GM11168 (cell line): ENCODE data around the gene CDK18.

Source experiments
- in situ Hi-C: fragments of 300-500 bp; cut with MboI; formaldehyde crosslinking; loops from one replicate; pipeline ENCODE4 v1.12.0; 2022; ENCODE audit warnings: low sequenced_read_pairs; ENCODE audit not compliant: unreplicated experiment

The CDK18 gene

DNA sequence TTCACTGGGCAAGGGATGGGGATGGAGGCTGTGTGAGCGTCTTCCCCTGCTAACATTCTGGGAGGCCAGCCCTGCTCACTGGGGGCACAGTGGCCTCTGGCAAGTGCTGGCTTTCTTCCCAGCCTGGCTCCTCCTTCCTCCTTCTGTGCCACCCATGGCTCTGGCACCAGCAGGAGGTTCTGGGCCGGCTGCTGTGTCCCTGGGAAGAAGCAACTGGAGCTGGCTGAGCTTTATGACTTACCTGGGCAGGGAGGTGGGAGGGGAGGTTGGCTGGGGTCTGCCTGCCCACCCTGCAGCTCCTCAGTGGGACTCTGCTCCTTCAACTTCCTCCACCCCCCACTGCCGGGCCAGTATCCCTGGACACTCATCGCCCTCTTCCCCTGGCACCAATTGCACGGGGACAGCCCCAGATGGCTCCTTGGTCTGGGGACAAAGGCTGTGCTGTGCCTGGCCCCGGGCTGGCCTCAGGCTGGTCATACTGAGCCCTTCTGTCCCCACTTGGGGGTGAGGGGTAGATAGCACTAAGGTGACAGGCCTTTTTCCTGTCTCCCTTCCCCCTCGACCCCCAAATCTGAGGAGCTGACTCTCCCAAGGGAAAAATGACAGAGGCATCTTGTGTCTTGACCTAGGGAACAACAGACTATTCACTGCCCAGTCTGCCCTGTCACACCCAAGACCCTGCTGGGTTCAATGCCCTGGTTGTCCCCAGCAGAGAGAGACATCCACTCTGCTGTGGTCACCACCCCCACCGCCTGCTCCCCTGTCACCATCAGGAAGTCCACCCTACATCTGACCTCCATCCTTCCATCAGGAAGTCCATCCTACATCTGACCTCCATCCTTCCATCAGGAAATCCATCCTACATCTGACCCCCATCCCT lies 14.4 kb downstream of the CDK18 start:
- in situ Hi-C loops: no loop called here

DNA sequence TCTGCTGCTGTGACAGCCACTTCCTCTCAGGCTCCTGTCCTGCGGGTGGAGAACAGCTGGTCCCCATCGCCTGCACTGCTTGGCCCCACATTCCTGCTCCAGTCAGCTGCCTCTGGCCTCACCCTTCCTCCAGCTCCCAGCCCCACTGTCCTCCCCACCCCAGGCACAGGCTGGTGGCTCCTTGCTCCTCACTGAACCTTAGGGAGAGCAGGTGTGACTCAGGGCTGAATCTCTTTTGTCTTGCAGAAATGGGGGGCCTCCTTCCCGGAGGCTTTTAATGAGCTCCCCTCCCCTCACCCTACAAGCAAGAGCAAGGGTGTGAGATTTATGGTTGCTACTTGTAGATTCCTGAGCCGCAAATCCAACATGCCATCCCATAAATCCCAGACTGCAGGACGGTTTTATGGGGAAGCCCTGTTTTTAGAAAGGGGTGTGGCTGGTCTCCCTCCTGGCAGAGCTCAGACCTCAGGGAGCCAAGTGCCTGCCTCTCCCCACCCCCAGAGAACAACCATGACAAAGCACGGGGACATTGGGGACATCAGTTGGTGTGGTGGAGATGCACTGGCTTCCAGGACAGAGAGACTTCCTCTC lies 15.2 kb downstream of the CDK18 start:
- in situ Hi-C loops: no loop called here

DNA sequence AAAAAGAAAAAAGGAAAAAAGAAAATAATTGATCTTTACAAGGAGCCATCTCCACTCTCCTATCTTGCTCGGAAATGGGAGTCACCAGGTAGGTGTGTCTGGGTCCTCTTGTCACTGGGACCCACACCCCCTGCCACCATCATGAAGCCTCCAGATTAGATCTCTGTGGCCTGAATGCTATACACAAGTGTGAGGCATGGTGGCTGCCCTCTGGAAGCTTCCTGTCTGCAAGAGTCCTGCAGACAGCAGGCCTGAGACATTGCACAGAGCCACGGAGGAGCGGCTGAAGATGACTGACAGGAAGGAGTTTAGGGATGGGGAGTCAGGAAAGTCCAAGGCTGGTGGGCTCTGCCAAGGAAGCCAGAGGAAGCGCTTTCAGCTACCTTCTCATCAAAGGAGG lies 16.2 kb downstream of the CDK18 start:
- in situ Hi-C loops: no loop called here

DNA sequence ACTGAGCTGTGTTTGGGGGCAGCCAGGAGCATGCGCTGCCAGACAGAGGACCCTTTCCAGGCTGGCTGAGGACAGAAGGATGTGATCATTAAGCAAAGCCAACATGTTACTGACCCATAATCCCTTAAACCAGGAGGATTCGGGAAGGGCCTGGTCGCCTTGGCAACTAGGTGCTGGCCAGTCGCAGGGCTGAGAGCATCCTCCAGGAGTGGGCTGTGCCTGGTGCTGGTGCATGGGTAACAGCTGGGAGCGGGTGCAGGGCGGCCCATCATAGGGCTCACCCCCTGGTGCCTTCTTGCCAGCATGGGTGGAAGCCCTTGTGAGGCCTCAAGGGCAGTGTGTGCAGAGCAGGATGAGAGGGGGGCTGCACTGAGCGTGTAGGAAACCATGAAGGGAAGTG lies 17.2 kb downstream of the CDK18 start:
- in situ Hi-C loops: no loop called here

DNA sequence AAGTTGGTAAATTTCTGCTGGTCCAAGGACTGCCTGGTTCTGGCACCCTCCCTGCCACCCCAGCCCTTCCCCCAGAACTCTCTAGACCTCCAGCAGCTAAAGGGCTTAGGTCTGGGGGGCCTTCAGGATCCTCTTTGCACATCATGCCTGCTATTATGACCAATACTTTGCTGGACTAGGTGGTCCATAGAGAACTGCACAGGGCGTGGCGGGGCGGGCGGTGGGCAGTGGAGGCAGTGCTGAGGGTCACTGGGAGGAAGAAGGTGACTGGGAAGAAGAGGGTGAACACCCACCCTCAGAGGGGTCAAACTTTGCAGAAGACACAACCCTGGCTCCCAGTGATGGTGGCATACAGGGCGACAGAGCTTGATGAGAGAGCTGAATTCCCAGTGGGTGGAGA lies 18.2 kb downstream of the CDK18 start:
- in situ Hi-C loops: no loop called here

DNA sequence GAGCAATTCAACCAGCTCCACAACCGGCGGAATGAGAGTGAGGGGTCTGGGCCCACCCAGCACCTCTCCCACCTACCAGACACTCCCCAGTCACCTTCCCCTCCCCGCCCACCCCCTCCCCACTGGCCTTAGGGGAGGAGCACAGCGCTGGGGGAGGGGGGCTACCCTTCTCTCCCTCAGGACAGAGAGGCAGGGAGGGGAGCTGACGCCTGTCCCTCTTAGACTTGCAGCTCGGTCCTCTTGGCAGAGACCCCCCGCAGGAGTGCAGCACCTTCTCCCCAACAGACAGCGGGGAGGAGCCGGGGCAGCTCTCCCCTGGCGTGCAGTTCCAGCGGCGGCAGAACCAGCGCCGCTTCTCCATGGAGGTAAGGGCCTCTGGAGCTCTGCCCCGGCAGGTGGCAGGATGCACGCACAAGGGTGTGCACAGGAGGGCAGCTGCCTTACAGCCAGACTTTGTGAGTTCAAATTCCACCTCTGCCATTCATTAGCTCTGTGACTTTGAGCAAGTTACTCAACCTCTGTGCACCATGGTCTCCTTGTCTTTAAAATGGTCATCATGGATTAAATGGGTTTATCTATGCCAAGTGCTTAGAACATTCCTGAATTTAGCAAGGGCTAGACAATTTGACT lies 18.9 kb downstream of the CDK18 start:
- in situ Hi-C loops: no loop called here

DNA sequence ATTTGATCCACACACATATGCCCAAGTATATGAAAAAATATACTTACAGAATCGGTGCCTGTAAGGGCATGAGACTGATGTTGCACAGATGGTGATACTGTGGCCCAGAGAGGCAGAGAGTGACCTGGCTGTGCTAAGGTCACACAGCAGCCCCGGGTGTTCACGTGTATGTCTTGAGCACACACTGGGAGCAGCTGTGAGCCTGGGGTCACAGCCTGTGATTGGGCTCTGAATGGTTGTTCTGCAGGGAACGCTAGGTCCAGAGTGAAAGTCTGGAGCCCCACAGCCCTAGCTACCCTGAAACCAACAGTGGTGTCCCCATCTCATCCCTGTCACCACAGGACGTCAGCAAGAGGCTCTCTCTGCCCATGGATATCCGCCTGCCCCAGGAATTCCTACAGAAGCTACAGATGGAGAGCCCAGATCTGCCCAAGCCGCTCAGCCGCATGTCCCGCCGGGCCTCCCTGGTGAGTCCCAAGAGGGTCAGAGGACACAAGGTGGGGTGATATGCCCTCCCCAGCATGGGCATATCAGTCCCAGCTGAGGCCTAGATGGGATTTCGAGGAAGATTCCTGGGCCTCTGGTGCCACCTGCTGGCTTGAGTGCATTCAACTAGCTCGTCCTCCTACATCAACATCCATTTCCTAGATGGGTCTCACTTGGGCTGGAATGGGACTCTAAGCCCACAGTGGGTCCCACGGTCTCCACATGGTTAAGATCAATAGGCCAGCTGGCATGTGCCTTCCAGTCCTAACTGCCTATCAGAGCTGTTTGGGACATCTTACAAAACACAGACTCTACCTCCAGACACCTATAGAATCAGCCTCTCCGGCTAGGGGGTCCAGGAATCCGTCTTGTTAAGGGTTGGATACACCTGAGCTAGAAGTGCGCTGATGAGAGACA lies 19.7 kb downstream of the CDK18 start:
- in situ Hi-C loops: no loop called here

DNA sequence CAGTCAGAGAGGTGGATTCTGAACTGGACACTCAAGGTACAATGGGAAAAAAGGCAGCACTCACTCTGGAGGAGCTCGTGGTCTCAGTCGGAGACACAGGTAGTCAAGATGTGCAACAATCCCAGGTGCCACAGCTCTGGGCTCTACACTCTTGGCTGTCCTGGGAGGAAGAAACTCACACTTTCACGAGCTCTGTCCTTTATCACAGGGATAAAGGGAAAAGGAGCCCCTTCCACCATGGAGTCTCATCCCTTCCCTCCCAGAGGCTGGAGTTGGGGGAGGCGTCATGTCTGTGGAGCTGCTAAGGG lies 20.3 kb downstream of the CDK18 start:
- in situ Hi-C loops: loop anchor here (5.0 kb wide), 1 partner anchor 128 kb away; no protein-coding TSS in a partner anchor

DNA sequence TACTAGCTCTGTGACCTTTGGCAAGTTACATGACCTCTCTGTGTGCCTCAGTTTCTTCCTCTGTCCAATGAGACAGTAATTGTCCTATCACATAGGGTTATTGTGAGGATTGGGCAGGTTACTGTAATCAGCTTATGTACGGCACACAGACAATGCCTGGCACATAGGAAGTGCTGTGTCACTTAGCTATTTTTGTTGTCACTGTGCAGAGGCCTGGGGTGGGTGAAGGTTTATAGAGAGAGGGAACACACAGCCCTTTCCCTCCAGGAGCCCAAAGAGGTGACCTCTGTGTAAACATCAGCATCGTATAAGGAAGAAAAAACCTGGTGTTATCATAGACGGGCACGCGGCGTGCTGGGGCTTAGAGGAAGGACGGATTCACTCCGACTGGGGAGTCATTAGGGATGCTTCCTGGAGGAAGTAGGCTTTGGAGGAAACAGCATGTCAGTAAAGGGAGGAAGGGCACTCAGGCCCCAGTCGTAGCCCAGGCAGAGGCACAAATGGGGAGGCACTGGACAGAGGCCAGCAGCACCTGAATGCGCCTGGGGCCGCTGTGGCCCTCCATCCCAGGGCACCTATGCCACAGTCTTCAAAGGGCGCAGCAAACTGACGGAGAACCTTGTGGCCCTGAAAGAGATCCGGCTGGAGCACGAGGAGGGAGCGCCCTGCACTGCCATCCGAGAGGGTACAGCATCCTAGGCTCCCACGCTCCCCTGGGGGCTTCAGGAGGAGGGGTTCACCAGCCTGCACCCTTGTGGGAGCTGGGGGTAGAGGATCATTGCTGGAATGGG lies 21.2 kb downstream of the CDK18 start:
- in situ Hi-C loops: loop anchor here (5.0 kb wide), 1 partner anchor 127 kb away; no protein-coding TSS in a partner anchor

DNA sequence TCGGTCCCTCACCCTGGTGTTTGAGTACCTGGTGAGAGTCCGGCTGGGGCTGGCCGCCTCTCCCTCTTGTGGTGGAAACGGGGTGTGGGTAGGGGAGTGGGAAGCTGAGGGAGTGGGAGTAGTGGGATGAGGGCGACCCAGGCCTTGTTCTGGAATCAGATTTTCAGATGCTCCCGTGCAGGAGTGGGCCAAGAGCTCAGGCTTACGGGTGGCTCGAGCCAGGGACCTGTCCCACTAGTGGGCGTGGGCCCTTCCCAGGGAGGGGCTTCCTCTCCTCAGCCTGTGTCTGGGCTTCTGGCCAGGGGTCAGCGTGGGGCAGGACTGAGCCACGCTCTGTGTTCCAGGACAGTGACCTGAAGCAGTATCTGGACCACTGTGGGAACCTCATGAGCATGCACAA lies 22.0 kb downstream of the CDK18 start:
- in situ Hi-C loops: loop anchor here (5.0 kb wide), 1 partner anchor 126 kb away; no protein-coding TSS in a partner anchor

DNA sequence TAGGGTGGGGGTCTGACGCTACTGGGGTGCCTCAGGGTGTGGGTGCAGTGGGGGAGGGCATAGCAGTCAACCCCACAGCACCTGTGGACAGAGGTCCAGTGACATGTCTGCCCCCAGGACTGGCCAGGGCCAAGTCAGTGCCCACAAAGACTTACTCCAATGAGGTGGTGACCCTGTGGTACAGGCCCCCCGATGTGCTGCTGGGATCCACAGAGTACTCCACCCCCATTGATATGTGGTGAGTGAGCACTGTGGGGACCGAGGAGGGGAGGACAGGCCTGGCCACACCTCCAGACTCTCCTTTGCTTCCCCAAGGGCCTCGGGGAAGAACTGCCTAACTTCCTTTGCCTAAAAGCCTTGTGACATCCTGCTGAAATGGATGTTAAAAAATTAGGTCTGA lies 23.5 kb downstream of the CDK18 start:
- in situ Hi-C loops: loop anchor here (5.0 kb wide), 1 partner anchor 124 kb away; no protein-coding TSS in a partner anchor

DNA sequence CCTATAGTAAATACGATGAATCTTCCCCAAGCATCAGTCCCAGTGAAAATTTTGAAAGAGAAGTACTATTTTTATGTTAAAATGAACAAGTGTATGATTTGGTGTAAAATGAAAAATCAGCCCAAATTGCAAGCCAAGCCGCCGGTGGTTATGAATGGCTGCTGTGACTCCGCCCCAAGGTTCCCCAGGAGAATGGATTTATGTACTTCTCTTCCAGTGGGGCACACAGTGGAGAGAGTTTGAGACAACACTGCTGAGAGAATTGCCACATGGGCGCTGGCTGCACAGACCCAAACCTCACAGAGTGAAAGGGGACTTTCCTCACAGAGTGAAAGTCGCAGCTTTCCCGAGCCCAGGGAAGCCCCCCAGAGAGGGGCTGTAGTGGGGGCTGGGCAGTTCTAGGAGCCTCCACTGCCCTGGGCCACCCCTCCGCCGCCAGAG lies 24.0 kb downstream of the CDK18 start:
- in situ Hi-C loops: loop anchor here (5.0 kb wide), 1 partner anchor 124 kb away; no protein-coding TSS in a partner anchor

DNA sequence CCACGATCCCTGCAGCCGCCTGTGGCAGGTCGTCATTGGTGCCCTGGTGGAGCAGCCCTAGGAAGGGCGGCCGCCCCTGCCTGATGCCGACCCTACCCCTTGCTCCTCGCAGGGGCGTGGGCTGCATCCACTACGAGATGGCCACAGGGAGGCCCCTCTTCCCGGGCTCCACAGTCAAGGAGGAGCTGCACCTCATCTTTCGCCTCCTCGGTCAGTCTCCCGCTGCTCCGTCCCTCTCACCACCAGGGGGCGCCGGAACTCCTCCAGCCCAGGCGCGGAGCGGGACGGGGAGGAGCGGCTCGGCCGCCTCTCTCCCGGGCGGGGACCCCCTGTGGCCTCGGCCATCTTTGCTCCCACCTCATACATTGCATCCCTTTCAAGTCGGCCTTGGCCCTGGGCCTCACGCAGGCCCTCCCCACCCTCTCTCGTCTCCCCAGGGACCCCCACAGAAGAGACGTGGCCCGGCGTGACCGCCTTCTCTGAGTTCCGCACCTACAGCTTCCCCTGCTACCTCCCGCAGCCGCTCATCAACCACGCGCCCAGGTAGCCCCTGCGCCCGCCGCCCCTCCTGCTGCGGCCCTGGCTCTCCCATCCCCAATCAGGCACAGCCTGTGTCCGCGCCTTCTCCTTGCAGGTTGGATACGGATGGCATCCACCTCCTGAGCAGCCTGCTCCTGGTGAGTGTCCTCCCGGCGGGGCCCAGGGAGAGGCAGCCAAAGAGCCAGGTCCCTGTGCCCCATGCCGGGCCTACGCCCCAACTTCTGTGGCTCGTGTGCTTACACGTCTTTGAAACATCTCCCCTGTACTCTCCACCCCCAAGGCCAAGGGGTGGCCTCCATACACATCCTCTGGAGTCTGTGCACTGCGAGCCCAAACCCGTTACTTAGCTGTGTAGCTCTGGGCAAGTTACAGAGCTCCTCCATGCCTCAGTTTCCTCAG lies 24.7 kb downstream of the CDK18 start:
- in situ Hi-C loops: loop anchor here (5.0 kb wide), 1 partner anchor 123 kb away; no protein-coding TSS in a partner anchor

DNA sequence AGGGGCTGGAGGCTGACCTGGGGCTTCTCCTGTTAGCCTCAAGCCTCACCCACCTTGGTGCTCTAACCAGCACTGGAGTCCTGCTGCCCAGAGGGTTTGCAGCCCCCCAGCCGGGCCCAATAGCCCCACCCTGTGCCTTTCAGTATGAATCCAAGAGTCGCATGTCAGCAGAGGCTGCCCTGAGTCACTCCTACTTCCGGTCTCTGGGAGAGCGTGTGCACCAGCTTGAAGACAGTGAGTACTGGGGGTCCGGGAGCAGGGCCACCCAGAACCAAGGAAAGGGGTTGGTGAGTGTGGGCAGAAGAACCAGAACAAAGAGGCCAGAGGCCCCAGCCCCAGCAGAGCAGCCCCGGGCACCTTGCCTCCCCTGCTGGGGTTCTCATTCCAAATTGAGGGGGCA lies 25.6 kb downstream of the CDK18 start:
- in situ Hi-C loops: no loop called here

DNA sequence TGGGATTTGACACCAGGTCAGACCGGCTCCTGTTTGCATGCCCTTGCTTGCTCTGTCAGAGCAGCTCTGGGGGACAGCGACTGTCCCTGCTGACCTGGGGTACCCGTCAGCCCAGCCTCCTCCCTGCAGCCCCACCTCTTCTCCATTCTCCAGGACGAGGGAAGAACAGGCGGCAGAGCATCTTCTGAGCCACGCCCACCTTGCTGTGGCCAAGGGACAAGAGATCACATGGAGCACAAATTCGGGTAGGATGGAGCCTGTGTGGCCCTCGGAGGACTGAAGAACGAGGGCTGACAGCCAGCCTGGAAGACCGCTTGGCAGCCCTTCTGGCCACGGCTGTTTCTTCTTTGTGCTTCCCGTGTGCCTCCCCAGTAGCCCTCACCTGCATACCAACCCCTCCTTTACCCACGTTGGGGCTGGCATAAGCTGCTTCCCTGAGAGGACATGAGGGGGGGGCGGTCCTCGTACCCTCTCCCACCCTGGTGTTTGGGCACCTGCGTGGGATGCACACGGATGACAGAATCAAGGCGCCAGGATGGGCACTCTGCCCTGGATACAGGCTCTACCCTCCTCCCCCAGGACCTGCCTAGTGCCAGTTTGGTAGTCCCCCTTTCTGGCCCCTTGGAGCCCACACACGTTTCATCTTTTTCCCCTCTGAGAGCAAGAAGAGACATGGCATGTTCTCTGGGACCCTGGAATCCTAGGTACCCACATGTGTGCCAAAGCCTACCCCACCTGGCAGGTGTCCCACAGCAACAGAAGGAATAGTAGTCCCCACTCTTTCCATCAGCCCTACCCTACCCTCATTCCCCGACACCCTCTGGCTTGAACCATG lies 26.9 kb downstream of the CDK18 start:
- in situ Hi-C loops: no loop called here

DNA sequence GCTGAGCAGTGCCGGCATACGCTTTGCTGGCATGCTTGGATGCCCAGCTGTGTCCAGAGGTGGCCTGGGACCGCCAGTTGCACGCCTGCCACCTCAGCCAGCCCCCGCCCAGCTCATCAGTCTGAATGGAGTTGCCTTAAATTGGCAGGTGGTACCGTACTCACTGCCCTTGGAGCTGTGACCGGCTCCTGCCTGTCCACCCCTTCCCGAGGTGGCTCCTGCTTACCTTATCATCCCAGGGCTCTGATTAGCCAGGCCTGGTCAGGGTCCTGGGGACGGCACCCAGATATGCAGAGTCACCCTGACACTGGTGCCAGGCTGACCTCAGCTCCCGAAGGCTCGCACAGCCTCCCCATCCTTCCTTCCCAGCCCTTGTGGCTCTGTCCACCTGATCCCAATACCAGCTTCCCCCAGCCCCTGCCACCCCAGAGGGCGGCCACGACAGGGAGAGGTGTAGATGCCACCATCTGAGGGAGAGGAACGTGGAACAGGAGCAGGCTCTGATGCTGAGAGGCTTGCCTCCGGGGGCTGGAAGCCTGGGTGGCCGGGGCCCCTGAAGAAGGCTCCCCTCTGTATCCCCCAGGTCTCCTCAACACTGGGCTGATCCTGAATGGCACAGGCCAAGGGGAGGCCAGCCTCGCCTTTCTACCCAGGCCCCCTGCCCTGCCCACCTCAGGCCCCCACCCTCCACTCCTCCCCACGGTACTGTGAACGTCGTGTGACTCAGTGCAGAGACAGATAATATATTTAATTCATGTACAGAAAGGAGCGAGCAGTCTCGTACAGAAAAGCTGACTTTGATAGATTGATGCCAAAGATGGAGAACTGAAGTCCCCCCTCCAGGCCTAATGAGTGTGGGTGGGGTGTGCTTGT lies 27.8 kb downstream of the CDK18 start:
- in situ Hi-C loops: no loop called here
